Measurements from ENCODE around the gene PDLIM7.

The PDLIM7 gene

GRCh38 chr5:177497292-177498012 lies at the start of gene PDLIM7:
TSS of gene PDLIM7 (minus strand) at chr5:177497604. CDS start at chr5:177496512, 1,092 bp downstream.
- peak; percentile 12; the same call in 1 of the 2 replicates for TF ChIP-seq TCF12 (IDR thresholded peaks at IDR 0.05; ENCODE audit: low read depth)
- TF ChIP-seq FOXM1 (IDR thresholded peaks at IDR 0.05; ENCODE audit: borderline replicate concordance, low read depth): no peak
- peak; percentile 15; the same call in 1 of the 2 replicates for TF ChIP-seq MAX (IDR thresholded peaks at IDR 0.05)
- TF ChIP-seq EGR1 (IDR thresholded peaks at IDR 0.05): peak; percentile 82
- peak; percentile 10; the same call in 1 of the 2 replicates for TF ChIP-seq ZBTB7A (IDR thresholded peaks at IDR 0.05; ENCODE audit: low read depth)
- TF ChIP-seq TAF1 (IDR thresholded peaks at IDR 0.05; ENCODE audit: low read depth): peak; percentile 98

- TF ChIP-seq TCF12 (IDR thresholded peaks at IDR 0.05; ENCODE audit: low read depth): no peak
- no peak for TF ChIP-seq MAX (IDR thresholded peaks at IDR 0.05)
- TF ChIP-seq TEAD4 (IDR thresholded peaks at IDR 0.05): no peak
- no peak for TF ChIP-seq CEBPB (IDR thresholded peaks at IDR 0.05)
- no peak for TF ChIP-seq ZBTB7A (IDR thresholded peaks at IDR 0.05; ENCODE audit: low read depth)
- no peak for TF ChIP-seq FOXM1 (IDR thresholded peaks at IDR 0.05; ENCODE audit: borderline replicate concordance, low read depth)
- TF ChIP-seq CREB1 (IDR thresholded peaks at IDR 0.05; ENCODE audit: low read depth): no peak
- TF ChIP-seq EP300 (IDR thresholded peaks at IDR 0.05; ENCODE audit: borderline replicate concordance): no peak
- TF ChIP-seq REST (IDR thresholded peaks at IDR 0.05; ENCODE audit: low read depth): no peak
These were observed 48.9 kb upstream of the PDLIM7 start for GRCh38 chr5:177546258-177546741.

GRCh38 chr5:177545487-177546257 lies 48.3 kb upstream of the PDLIM7 start:
- TF ChIP-seq FOXM1 (IDR thresholded peaks at IDR 0.05; ENCODE audit: borderline replicate concordance, low read depth) (no peak), TAF1 (IDR thresholded peaks at IDR 0.05; ENCODE audit: low read depth) (no peak), TCF12 (IDR thresholded peaks at IDR 0.05; ENCODE audit: low read depth) (no peak), EGR1 (IDR thresholded peaks at IDR 0.05) (no peak), EP300 (IDR thresholded peaks at IDR 0.05; ENCODE audit: borderline replicate concordance) (no peak), YY1 (IDR thresholded peaks at IDR 0.05; ENCODE audit: low read depth) (no peak), USF1 (IDR thresholded peaks at IDR 0.05) (no peak), TEAD4 (IDR thresholded peaks at IDR 0.05) (no peak), MAX (IDR thresholded peaks at IDR 0.05) (no peak), CEBPB (IDR thresholded peaks at IDR 0.05) (no peak), CREB1 (IDR thresholded peaks at IDR 0.05; ENCODE audit: low read depth) (no peak), NFIC (IDR thresholded peaks at IDR 0.05) (no peak), ZBTB7A (IDR thresholded peaks at IDR 0.05; ENCODE audit: low read depth) (no peak), REST (IDR thresholded peaks at IDR 0.05; ENCODE audit: low read depth) (no peak), RAD21 (IDR thresholded peaks at IDR 0.05; ENCODE audit: low read depth) (no peak)

GRCh38 chr5:177542816-177543465 lies 45.5 kb upstream of the PDLIM7 start:
- TF ChIP-seq FOXM1 (IDR thresholded peaks at IDR 0.05; ENCODE audit: borderline replicate concordance, low read depth): no peak
- TF ChIP-seq CREB1 (IDR thresholded peaks at IDR 0.05; ENCODE audit: low read depth): no peak
- TF ChIP-seq NFIC (IDR thresholded peaks at IDR 0.05): no peak
- no peak for TF ChIP-seq CEBPB (IDR thresholded peaks at IDR 0.05)

- TF ChIP-seq CREB1 (IDR thresholded peaks at IDR 0.05; ENCODE audit: low read depth) (no peak), MAX (IDR thresholded peaks at IDR 0.05) (no peak)
These were observed 43.0 kb upstream of the PDLIM7 start for GRCh38 chr5:177540438-177540837.
